HTR-8/SVneo (cell line): Measurements from ENCODE around the gene SEC63.
"Not testable (repeated sequence)": the region's sequence is repeated elsewhere in the genome, so short reads cannot be mapped to it uniquely, and the experiment has no call there.

Experiments used
- DNase-seq: peaks from one replicate; pipeline ENCODE4 v3.0.0; 2011; ENCODE audit warnings: low spot score, mixed read lengths; ENCODE audit not compliant: insufficient read length
- FAIRE-seq: peaks from 2 replicates; lab custom pipeline; 2011; peaks lifted over from hg19 to GRCh38; lab: Jason Lieb, UNC

Gene SEC63

DNA sequence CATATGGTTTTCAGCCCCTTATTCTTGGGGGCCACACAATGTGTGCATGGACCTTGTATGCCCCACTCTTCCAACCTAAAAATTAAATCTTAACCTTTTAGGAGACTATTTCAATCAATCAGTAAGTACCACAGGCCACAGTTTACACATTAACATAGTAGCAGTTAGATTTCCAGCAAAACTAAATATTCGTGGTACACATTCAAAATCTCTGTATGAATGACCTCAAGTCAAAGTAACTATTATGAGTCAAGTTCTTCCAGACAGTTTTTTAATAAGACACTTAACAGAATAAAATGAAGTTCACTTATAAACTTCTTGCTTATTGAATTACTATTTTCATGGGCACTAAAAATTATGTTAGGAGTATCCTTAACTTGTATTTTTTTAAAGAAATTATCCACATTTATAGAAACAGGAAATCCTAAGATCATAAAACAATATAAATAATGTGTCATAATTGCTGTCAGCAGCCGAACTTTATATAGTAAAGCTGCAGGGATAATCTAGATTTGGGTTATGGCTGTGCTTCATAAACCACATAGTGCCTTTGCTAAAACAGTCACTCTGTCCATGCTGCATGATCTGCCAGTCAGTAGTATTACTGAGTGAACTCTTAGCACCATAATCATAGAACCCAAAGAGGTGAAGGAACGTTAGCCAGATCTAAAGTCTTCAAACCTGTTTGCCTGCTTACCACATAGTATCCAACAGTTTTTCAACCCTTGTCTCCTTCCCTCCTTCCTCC lies 21.7 kb downstream of the SEC63 start:
- DNase-seq (no peak), FAIRE-seq (no peak)

- FAIRE-seq, DNase-seq: not testable (repeated sequence)
These were observed 23.8 kb downstream of the SEC63 start for GRCh38 chr6:107934229-107934628.

DNA sequence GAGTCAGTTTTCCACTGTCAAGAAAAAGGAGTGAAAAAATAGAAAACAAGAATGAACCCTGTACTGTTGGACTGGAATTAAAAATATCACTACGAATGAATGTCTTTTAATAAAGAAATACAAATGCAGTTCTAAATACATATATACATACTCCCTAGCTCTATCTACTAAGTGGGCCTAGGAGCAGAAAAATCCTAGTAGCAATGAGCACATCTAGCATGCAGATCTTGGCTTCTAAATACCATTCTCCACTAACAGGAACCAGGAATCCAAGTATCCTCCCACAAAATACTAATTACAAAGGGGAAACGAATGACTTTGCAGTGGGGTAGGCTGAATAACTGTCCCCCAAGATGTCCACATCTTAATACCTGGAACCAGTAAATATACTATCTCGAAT lies 25.4 kb downstream of the SEC63 start:
- FAIRE-seq = no peak
- no peak for DNase-seq

GRCh38 chr6:107931894-107932293 lies 26.1 kb downstream of the SEC63 start:
- no peak for DNase-seq
- FAIRE-seq = no peak

GRCh38 chr6:107928984-107929383 lies 29.0 kb downstream of the SEC63 start:
- no peak for FAIRE-seq
- DNase-seq = no peak

- FAIRE-seq, DNase-seq: not testable (repeated sequence)
These were observed 31.1 kb downstream of the SEC63 start for GRCh38 chr6:107926697-107927544.

DNA sequence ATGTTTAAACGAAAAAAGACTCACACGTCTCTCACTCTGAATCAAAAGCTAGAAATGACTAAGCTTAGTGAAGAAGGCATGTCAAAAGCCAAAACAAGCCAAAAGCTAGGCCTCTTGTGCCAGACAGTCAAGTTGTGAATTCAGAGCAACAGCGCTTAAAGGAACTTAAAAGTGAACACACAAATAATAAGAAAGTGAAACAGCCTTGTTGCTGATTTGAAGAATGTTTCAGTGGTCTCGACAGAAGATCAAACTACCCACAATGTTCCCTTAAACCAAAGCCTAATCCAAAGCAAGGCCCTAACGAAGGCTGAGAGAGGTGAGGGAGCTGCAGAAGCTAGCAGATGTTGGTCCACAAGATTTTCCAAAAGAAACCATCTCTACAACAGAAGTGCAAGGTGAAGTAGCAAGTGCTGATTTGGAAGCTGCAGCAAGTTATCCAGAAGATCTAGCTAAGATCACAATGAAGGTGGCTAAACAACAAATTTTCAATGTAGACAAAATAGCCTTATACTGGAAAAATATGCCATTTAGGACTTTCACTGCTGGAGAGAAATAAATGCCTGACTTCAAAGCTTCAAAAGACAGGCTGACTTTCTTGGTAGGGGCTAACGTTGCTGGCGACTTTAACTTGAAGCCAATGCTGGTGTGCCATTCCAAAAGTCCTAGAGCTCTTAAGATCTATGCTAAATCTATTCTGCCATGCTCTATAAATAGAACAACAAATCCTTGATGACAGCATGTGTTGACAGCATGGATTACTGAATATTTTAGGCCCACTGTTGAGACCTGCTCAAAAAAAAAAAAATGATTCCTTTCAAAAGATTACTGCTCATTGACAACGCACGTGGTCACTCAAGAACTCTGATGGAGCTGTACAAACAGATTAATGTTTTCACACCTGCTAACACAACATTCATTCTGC lies 40.3 kb downstream of the SEC63 start:
- FAIRE-seq = no peak
- DNase-seq = no peak

DNA sequence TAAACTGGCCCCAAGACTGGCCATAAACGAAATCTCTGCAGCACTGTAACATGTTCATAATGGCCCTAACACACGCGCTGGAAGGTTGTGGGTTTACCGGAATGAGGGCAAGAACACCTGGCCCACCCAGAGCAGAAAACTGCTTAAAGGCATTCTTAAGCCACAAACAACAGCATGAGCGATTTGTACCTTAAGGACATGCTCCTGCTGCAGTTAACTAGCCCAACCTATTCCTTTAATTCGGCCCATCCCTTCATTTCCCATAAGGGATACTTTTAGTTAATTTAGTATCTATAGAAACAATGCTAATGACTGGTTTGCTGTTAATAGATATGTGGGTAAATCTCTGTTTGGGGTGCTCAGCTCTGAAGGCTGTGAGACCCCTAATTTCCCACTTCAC lies 41.0 kb downstream of the SEC63 start:
- not testable (repeated sequence) for DNase-seq, FAIRE-seq

GRCh38 chr6:107911692-107912091 lies 46.3 kb downstream of the SEC63 start:
- DNase-seq (no peak), FAIRE-seq (no peak)

- DNase-seq = no peak
- FAIRE-seq = no peak
These were observed 63.1 kb downstream of the SEC63 start for GRCh38 chr6:107894809-107895396.

DNA sequence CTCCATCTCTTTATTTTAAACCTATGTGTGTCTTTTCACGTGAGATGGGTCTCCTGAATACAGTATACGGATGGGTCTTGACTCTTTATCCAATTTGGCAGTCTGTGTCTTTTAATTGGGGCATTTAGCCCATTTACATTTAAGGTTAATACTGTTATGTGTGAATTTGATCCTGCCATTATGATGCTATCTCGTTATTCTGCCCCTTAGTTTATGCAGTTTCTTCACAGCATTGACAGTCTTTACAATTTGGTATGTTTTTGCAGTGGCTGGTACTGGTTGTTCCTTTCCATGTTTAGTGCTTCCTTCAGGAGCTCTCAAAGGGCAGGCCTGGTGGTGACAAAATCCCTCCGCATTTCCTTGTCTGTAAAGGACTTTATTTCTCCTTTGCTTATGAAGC lies 67.6 kb downstream of the SEC63 start:
- not testable (repeated sequence) for DNase-seq, FAIRE-seq

GRCh38 chr6:107885950-107886349 lies 72.1 kb downstream of the SEC63 start:
- FAIRE-seq, DNase-seq: not testable (repeated sequence)

DNA sequence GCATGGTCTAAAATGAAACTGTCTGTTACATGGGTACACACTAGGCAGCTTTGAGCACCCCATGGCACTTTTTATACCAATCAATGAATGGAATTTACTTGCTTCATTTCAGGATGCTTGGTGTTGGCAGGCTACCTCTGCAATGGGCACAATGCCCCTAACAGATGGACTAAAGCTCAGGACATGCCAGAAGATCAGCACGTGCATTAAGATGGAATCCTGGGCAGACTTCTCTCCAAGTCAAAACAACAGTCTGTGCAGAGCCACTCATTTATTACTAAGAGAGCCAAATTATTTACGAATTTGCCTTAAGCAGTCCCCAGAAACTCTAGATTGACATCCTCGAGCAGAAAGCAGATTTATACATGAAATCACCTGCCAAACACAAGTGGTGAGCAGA lies 78.1 kb downstream of the SEC63 start:
- FAIRE-seq (no peak), DNase-seq (no peak)

DNA sequence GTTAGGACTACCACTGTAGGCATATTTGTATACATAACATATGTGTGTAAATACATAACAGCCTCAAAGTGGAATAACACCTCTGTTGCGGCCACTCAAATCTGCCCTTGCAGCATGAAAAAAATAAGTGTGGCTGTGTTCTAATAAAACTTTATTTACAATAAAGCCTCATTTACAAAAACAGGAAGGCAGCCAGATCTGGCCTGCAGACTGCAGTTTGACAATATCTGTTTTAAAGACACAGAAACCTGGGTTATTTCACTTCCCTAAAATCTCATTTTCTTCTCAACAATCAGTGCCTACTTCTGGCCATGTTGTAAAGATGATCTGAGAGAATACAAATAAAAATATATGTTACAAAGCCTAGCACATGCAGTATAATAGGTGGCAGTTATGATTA lies 80.0 kb downstream of the SEC63 start:
- FAIRE-seq (no peak), DNase-seq (no peak)

DNA sequence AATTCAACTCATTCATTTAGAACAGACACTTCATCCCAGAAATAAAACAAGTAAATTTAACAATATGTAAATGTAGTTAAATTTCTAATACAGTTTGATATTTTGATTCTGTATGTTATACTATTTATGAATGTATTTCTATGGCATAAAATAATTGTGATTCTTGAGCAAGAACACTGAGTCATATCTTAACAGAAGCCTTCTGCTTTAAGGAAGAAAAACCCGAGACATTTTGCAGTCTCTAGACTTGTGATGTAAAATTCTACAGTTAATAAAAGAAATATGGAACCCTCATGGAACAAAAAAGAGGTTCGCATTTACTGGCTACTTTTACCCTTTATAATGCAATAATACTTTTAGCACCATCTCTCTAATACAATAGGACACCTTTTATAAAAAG lies 86.0 kb downstream of the SEC63 start:
- DNase-seq (no peak), FAIRE-seq (no peak)

DNA sequence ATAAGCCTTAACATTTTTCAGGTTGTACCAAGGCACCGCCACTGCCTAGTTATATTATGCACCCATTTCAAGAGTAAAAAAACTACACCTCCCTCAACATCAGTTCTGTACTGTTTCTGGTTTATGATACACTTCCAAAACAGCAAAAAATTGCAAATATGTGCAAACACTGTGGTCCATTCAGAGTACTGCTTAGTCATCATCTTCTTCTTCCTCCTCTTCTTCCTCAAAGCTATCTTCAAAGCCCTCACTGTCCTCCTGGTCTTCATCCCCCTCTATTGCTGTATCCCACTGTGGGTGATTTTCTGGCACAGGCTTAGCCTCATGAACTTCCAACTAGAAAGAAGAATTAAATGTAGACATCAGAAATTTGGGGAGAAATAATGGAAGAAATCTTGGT lies 86.5 kb downstream of the SEC63 start:
- DNase-seq, FAIRE-seq: not testable (repeated sequence)

DNA sequence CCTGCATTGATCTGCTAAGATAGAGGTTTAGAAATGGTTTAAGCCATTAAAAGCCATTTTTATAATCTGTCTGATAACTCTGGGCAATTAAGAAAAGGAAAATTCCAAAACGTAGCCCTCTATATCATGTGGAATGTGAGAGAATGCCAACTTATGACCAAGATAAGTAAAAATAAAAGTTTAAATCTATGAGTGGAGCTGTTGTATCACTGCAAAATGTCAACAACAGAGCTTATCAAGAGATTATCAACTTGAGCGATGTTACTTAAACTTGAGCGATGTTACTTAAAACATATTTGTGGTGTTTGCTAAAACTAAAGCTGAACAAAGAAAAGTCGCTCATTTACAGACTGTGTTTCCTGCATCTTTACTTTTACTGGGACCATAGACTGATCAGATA lies 87.0 kb downstream of the SEC63 start:
- FAIRE-seq (no peak), DNase-seq (no peak)

- no peak for DNase-seq
- no peak for FAIRE-seq
These were observed 87.6 kb downstream of the SEC63 start for GRCh38 chr6:107870381-107870780.

- FAIRE-seq = no peak
- no peak for DNase-seq
These were observed 88.1 kb downstream of the SEC63 start for GRCh38 chr6:107869871-107870270.
